Right lobe of liver (tissue), 6 donors: Measurements from ENCODE around the gene TRIM24. TPM values are rescaled to one million over a fixed set of nuclear protein-coding genes. Genes with fewer than 3 reads are reported as not detected.

ENCODE experiments used
- ATAC-seq, 4 donors: fragments of 200-7000 bp; cut with Tn5 transposase; one replicate each; pipeline ENCODE4 v1.9.1; 2020; ENCODE audit warnings: mild to moderate bottlenecking in 4 of 4, moderate library complexity in 4 of 4
- DNase-seq, 3 donors: peaks; one replicate each; pipeline ENCODE4 v3.0.0-alpha.2; 2020
- H3K27ac ChIP-seq, 3 donors: fragments of 200-600 bp; one replicate each; pipeline ENCODE4 v1.8.0; 2022
- H3K27me3 ChIP-seq, 2 donors: fragments of 200-600 bp; one replicate each; pipeline ENCODE4 v1.8.0; 2022
- H3K36me3 ChIP-seq, 4 donors: fragments of 200-600 bp; sonication (generic) in 1 of 4; one replicate each; pipeline versions ENCODE4 v1.5.1 to v1.8.0; 2017 to 2022; ENCODE audit warnings: control low read depth in 1 of 4
- H3K4me1 ChIP-seq, 4 donors: fragments of 200-600 bp; sonication (generic) in 1 of 4; one replicate each; pipeline versions ENCODE4 v1.5.1 to v1.8.0; 2017 to 2022; ENCODE audit warnings: control low read depth in 1 of 4
- H3K4me3 ChIP-seq, 3 donors: fragments of 200-600 bp; one replicate each; pipeline ENCODE4 v1.8.0; 2022
- H3K9me3 ChIP-seq, 4 donors: fragments of 200-600 bp; sonication (generic) in 1 of 4; one replicate each; pipeline versions ENCODE4 v1.5.1 to v1.8.0; 2017 to 2022; ENCODE audit warnings: control low read depth in 1 of 4
- POLR2A ChIP-seq: fragments of 450-650 bp; IDR thresholded peaks from one replicate; pipeline ENCODE4 v1.6.1; 2017; ENCODE audit warnings: antibody characterized with exemption, mild to moderate bottlenecking
- WGBS: methylation state at CpG from one replicate; pipeline ENCODE4 v1.1.6; 2018; ENCODE audit warnings: low coverage, low lambda C conversion rate; ENCODE audit not compliant: insufficient coverage; ENCODE audit errors: missing lambda C conversion rate; 5-methylcytosine and 5-hydroxymethylcytosine counted together
- intact Hi-C, 2 donors: fragments of 100-400 bp; cut with DNase I; formaldehyde crosslinking; loops; one replicate each; pipeline versions ENCODE4 v1.11.2 to v1.14.1; 2022
- total RNA-seq, 6 experiments: library from RNA; depleted of rRNA in 2 of 6; stranded (reverse); fragments of >200 nt in 2 of 6; fragmentation: NEBNext Ultra II Directional in 3 of 6; extraction: Animal tissue kit (Norgen Biotek cat#: 25700) in 3 of 6; gene quantifications; one replicate each; pipeline versions ENCODE4 v1.1.0 to v1.2.4, GENCODE V29; 2016 to 2023
- TF ChIP-seq, protein P1 (sequence below), 4 donors: fragments of 200-600 bp in 3 of 4; fragments of 450-650 bp in 1 of 4; IDR thresholded peaks; one replicate each; pipeline versions ENCODE4 v1.5.1 to v1.8.0; 2016 to 2022; ENCODE audit warnings: antibody characterized with exemption in 4 of 4, mild to moderate bottlenecking in 2 of 4
- donor health status: DM: no; HTN: yes; CAD: no.
- donor health status: DM: no; HTN: no; CAD: no.
- donor health status: DM: no; HTN: no; CAD: no.
- donor health status: DM: no; HTN: yes; CAD: no.
- donor health status: DM: no; HTN: yes; CAD: no.

TRIM24 gene
- total RNA-seq, 6 experiments from 2014 or later = 14.5 to 18.9 (median 16.5) TPM

DNA sequence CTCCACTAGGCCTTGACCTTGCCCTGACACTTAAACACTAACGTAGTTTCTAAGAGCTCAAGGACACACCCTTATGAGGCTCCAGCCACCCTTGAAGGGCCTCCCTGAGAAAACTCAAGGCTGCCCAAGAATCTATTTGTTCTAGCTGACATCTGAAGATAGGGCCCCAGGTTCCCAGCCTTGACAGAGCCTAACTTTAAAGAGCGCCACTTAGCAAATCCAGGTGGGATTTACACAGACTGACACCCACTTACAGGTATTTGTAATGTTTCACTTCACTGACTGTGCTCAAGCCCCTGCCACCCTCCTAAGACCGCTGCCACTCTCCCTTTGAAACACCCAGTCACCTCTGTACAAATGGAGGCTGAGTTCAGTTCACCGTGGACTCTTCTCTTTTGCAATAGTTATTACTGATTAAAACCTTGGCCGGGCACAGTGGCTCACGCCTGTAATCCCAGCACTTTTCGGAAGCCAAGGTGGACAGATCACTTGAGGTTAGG is 150.7 kb downstream of the TRIM24 start:
- TF ChIP-seq, protein P1, sequence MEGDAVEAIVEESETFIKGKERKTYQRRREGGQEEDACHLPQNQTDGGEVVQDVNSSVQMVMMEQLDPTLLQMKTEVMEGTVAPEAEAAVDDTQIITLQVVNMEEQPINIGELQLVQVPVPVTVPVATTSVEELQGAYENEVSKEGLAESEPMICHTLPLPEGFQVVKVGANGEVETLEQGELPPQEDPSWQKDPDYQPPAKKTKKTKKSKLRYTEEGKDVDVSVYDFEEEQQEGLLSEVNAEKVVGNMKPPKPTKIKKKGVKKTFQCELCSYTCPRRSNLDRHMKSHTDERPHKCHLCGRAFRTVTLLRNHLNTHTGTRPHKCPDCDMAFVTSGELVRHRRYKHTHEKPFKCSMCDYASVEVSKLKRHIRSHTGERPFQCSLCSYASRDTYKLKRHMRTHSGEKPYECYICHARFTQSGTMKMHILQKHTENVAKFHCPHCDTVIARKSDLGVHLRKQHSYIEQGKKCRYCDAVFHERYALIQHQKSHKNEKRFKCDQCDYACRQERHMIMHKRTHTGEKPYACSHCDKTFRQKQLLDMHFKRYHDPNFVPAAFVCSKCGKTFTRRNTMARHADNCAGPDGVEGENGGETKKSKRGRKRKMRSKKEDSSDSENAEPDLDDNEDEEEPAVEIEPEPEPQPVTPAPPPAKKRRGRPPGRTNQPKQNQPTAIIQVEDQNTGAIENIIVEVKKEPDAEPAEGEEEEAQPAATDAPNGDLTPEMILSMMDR (IDR thresholded peaks at IDR 0.05) = no peak
- Histone ChIP-seq H3K27me3 (no peaks in the 10 kb centered on the region), H3K36me3 (no peaks in the 10 kb centered on the region), H3K9me3 (no peaks in the 10 kb centered on the region), H3K4me3 (no peak overlapping the region), H3K27ac (peak overlapping the region; percentile 7 to 44 (median 36)), H3K4me1 (peaks cover 0 to 22% (median 9%) of the 10 kb centered on the region in 4 donors)
- 38% methylated on average over 6 of the region's 7 CpGs for WGBS
- peak; percentile 37 to 71 (median 60) for DNase-seq
- intact Hi-C loops = no loop called here
- ATAC-seq = peak; percentile 88 to 95 (median 92)

DNA sequence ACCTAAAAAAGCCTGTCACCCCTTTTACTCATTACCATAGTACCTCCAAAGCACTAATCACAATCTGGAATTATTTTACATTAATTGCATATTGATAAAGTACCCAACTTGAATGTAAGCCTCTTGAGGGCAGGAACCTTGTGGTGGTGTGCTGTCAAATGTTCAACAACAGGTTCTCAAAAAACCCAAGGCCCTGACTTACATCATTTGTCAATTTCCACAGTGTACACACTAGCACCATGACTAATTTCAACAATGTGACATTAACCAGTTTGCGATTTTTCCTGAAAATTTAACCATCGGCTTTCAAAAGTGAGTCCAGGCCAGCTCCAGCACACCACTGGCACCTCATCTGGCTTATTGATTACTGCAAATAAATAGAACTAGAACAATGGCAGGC is 153.6 kb downstream of the TRIM24 start:
- Histone ChIP-seq H3K4me1 (peaks cover 0 to 22% (median 9%) of the 10 kb centered on the region in 4 donors), H3K27ac (peak overlapping the region in 1 of 3 donors; percentile 26), H3K36me3 (no peaks in the 10 kb centered on the region), H3K4me3 (no peak overlapping the region), H3K9me3 (no peaks in the 10 kb centered on the region), H3K27me3 (no peaks in the 10 kb centered on the region)
- DNase-seq (no peak), ATAC-seq (peak; percentile 13 to 62 (median 31))
- intact Hi-C loops = no loop called here
- TF ChIP-seq, protein P1 (IDR thresholded peaks at IDR 0.05) = no peak
- TF ChIP-seq POLR2A = no peak
- WGBS = 26% methylated on average over 2 of the region's 2 CpGs

DNA sequence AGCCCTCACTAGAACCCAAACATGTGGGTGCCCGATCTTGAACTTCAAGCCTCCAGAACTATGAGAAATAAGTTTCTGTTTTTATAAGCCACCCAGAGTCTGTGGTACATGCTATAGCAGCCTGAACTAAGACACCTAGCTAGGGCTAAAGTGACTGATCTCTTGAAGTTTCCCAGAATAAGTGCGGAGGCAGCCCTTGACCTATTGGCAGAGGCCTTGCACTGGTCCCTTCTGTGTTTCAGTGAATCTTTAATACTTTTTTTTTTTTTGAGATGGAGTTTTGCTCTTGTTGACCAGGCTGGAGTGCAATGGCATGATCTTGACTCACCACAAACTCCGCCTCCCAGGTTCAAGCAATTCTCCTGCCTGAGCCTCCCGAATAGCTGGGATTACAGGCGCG is 156.0 kb downstream of the TRIM24 start:
- Histone ChIP-seq H3K9me3 (no peaks in the 10 kb centered on the region), H3K36me3 (no peaks in the 10 kb centered on the region), H3K27ac (no peak overlapping the region), H3K4me1 (peaks cover 0 to 21% (median 9%) of the 10 kb centered on the region in 4 donors), H3K27me3 (no peaks in the 10 kb centered on the region), H3K4me3 (no peak overlapping the region)
- TF ChIP-seq POLR2A = no peak
- DNase-seq (no peak), ATAC-seq (no peak)
- 100% methylated on average over 3 of the region's 6 CpGs for WGBS
- intact Hi-C loops = no loop called here

DNA sequence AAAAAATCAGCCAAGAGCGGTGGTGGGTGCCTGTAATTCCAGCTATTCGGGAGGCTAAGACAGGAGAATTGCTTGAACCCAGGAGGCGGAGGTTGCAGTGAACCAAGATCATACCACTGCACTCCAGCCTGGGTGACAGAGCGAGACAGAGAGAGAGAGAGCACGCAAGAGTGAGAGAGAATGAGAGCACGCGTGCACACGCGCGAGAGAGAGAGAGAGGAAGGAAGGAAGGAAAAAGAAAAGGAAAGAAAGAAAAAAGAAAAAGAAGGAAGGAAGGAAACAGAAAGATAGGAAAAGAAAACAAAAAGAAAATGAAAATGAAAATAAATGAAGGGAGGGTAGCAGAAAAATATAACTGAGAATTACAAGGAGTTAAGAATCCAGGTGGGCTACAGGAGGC is 158.4 kb downstream of the TRIM24 start:
- no peak overlapping the region for H3K4me3 ChIP-seq
- intact Hi-C loops = no loop called here
- WGBS = 90% methylated on average over 9 of the region's 10 CpGs
- DNase-seq (no peak), ATAC-seq (no peak)
- TF ChIP-seq, protein P1 (IDR thresholded peaks at IDR 0.05) = no peak
- TF ChIP-seq POLR2A = no peak
- no peak overlapping the region for H3K27ac ChIP-seq
- H3K27me3 ChIP-seq = no peaks in the 10 kb centered on the region
- H3K36me3 ChIP-seq = no peaks in the 10 kb centered on the region
- H3K9me3 ChIP-seq = no peaks in the 10 kb centered on the region
- peaks cover 0 to 9% (median 3%) of the 10 kb centered on the region in 4 donors for H3K4me1 ChIP-seq

DNA sequence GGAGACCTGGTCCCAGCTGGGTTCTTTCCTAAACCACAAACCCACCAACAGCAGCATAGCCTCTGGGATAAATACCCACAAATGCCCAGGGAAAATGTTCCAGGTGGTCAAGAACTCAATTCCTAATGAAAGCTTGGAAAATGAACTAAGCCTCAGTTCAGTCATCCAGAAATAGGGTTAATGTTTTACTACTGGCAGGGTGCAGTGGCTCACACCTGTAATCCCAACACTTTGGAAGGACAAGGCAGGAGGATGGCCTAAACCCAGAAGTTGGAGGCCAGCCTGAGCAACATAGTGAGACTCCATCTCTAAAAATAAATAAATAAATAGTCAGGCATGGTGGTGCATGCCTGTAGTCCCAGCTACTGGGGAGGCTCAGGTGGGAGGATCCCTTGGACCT is 158.9 kb downstream of the TRIM24 start:
- intact Hi-C loops = no loop called here
- DNase-seq = peak in 1 of 3 donors; percentile 50
- H3K27me3 ChIP-seq = no peaks in the 10 kb centered on the region
- H3K36me3 ChIP-seq = no peaks in the 10 kb centered on the region
- no peak overlapping the region for H3K4me3 ChIP-seq
- TF ChIP-seq, protein P1 (IDR thresholded peaks at IDR 0.05) = no peak
- TF ChIP-seq POLR2A = no peak
- peaks cover 0 to 5% (median 1%) of the 10 kb centered on the region in 4 donors for H3K4me1 ChIP-seq
- peak; percentile 79 to 84 (median 82) for ATAC-seq
- no peak overlapping the region for H3K27ac ChIP-seq
- H3K9me3 ChIP-seq = no peaks in the 10 kb centered on the region
